ENCODE measurements around the gene LRRK1. TPM values are rescaled to one million over a fixed set of nuclear protein-coding genes. Genes with fewer than 3 reads are reported as not detected.

The LRRK1 gene
- total RNA-seq, 1 experiment from 2014 or later: 1.0 TPM

- in situ Hi-C loops (cut with HindIII; ENCODE audit: low pct_unique_long_range_greater_than_20kb, low sequenced_read_pairs): no loop called here
- DNase-seq (ENCODE audit: low read depth, low spot score): no peak
Measured at GRCh38 chr15:101110681-101111569, 191.8 kb downstream of the LRRK1 start.

- in situ Hi-C loops (cut with HindIII; ENCODE audit: low pct_unique_long_range_greater_than_20kb, low sequenced_read_pairs): no loop called here
Measured at GRCh38 chr15:101111570-101112262, 192.6 kb downstream of the LRRK1 start.

GRCh38 chr15:101112336-101113113 is 193.4 kb downstream of the LRRK1 start:
- DNase-seq (ENCODE audit: low read depth, low spot score): no peak
- in situ Hi-C loops (cut with HindIII; ENCODE audit: low pct_unique_long_range_greater_than_20kb, low sequenced_read_pairs): no loop called here

More at GRCh38 chr15:101111570-101112262, 192.6 kb downstream of the LRRK1 start:
- DNase-seq (ENCODE audit: low read depth, low spot score): no peak

GRCh38 chr15:101113114-101114005 is 194.2 kb downstream of the LRRK1 start:
- DNase-seq (ENCODE audit: low read depth, low spot score): no peak
- in situ Hi-C loops (cut with HindIII; ENCODE audit: low pct_unique_long_range_greater_than_20kb, low sequenced_read_pairs): no loop called here

GRCh38 chr15:101114166-101114565 is 195.0 kb downstream of the LRRK1 start:
- in situ Hi-C loops (cut with HindIII; ENCODE audit: low pct_unique_long_range_greater_than_20kb, low sequenced_read_pairs): no loop called here
- DNase-seq (ENCODE audit: low read depth, low spot score): no peak

GRCh38 chr15:101114610-101115009 is 195.5 kb downstream of the LRRK1 start:
- in situ Hi-C loops (cut with HindIII; ENCODE audit: low pct_unique_long_range_greater_than_20kb, low sequenced_read_pairs): no loop called here
- no peak for DNase-seq (ENCODE audit: low read depth, low spot score)

- in situ Hi-C loops (cut with HindIII; ENCODE audit: low pct_unique_long_range_greater_than_20kb, low sequenced_read_pairs): no loop called here
Measured at GRCh38 chr15:101115393-101115785, 196.2 kb downstream of the LRRK1 start.

GRCh38 chr15:101115786-101116680 is 196.9 kb downstream of the LRRK1 start:
- in situ Hi-C loops (cut with HindIII; ENCODE audit: low pct_unique_long_range_greater_than_20kb, low sequenced_read_pairs): no loop called here
- no peak for DNase-seq (ENCODE audit: low read depth, low spot score)

More at GRCh38 chr15:101115393-101115785, 196.2 kb downstream of the LRRK1 start:
- peak; percentile 80 for DNase-seq (ENCODE audit: low read depth, low spot score)

- no peak for DNase-seq (ENCODE audit: low read depth, low spot score)
- in situ Hi-C loops (cut with HindIII; ENCODE audit: low pct_unique_long_range_greater_than_20kb, low sequenced_read_pairs): no loop called here
Measured at GRCh38 chr15:101116681-101116976, 197.5 kb downstream of the LRRK1 start.

- in situ Hi-C loops (cut with HindIII; ENCODE audit: low pct_unique_long_range_greater_than_20kb, low sequenced_read_pairs): no loop called here
- no peak for DNase-seq (ENCODE audit: low read depth, low spot score)
Measured at GRCh38 chr15:101118116-101118515, 199.0 kb downstream of the LRRK1 start.

GRCh38 chr15:101118615-101119014 is 199.5 kb downstream of the LRRK1 start:
- in situ Hi-C loops (cut with HindIII; ENCODE audit: low pct_unique_long_range_greater_than_20kb, low sequenced_read_pairs): no loop called here
- DNase-seq (ENCODE audit: low read depth, low spot score): no peak

GRCh38 chr15:101119181-101119580 is 200.0 kb downstream of the LRRK1 start:
- DNase-seq (ENCODE audit: low read depth, low spot score): no peak
- in situ Hi-C loops (cut with HindIII; ENCODE audit: low pct_unique_long_range_greater_than_20kb, low sequenced_read_pairs): no loop called here

Other genes with a start within 250 kb of the LRRK1 start
- gene ALDH1A3, start 39.5 kb upstream of the LRRK1 start, total RNA-seq (2014; rRNA removed; shearing (Covaris generic)): 0.34 and 1.4 TPM in 2 replicates